H7 (cell line): ENCODE data around the gene GNAS. TPM values are rescaled to one million over a fixed set of nuclear protein-coding genes. Genes with fewer than 3 reads are reported as not detected.

Source experiments
- DNase-seq: peaks from one replicate; pipeline ENCODE4 v3.0.0; 2012
- H3K27me3 ChIP-seq: 2 replicates; pipeline ENCODE4 v1.6.0; 2011; ENCODE audit warnings: mild to moderate bottlenecking, low read length; ENCODE audit not compliant: control insufficient read depth, insufficient read depth
- H3K36me3 ChIP-seq: replicated peaks from 2 replicates; pipeline ENCODE4 v1.5.1; 2011; ENCODE audit warnings: low read length; ENCODE audit not compliant: control insufficient read depth, insufficient read depth
- H3K4me3 ChIP-seq: 2 replicates; pipeline ENCODE4 v1.5.1; 2011; ENCODE audit warnings: low read depth, mild to moderate bottlenecking, control low read depth, low read length, moderate library complexity; ENCODE audit not compliant: insufficient read depth
- total RNA-seq: library from RNA; depleted of rRNA; stranded (reverse); fragments of >200 nt; shearing (Covaris generic); gene quantifications from 2 replicates; pipeline ENCODE4 v1.2.3, GENCODE V29; 2014

GNAS gene
- total RNA-seq, 1 experiment from 2014 or later, result 685 TPM

DNA sequence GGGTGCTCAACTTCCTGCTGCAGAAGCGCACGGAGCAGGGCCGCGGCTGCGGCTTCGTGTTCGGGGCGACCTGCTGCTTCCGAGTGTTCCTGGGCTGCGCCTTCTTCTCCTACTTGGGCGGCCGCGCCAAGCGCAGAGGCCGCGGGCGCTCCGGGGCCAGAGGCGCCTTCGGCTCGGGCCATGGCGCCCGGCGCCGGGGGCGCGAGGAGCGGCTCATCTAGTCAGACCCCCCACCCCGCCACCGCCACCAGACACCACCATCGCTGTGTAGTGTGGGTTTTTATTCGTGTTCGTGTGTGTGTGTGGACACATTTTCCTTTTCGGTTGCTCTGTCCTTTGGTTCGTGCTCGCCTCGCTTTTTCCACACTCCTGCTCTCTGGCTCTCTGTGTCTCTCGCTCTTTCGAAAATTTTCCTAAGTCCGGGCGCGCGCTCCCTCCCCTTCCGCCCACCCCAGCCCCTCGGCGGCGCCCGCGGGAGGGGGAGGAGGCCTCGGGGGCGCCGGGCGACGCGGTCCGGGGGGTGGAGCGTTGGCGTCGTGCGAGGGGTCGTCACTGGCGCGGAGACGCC lies 38.1 kb downstream of the GNAS start:
- Histone ChIP-seq H3K36me3 (no peaks in the 10 kb centered on the region), H3K27me3 (peaks cover 9% of the 10 kb centered on the region), H3K4me3 (peak overlapping the region; percentile 86)
- DNase-seq, result peak; percentile 84

- peak; percentile 94 for DNase-seq
- peak overlapping the region; percentile 86 for H3K4me3 ChIP-seq
- no peaks in the 10 kb centered on the region for H3K36me3 ChIP-seq
- H3K27me3 ChIP-seq, result peaks cover 9% of the 10 kb centered on the region
These were observed 38.7 kb downstream of the GNAS start for GRCh38 chr20:58891086-58891717.

- no peaks in the 10 kb centered on the region for H3K36me3 ChIP-seq
- peak overlapping the region; percentile 69 for H3K4me3 ChIP-seq
- DNase-seq, result peak; percentile 89
- peaks cover 9% of the 10 kb centered on the region for H3K27me3 ChIP-seq
These were observed 39.2 kb downstream of the GNAS start for GRCh38 chr20:58891718-58892140.

DNA sequence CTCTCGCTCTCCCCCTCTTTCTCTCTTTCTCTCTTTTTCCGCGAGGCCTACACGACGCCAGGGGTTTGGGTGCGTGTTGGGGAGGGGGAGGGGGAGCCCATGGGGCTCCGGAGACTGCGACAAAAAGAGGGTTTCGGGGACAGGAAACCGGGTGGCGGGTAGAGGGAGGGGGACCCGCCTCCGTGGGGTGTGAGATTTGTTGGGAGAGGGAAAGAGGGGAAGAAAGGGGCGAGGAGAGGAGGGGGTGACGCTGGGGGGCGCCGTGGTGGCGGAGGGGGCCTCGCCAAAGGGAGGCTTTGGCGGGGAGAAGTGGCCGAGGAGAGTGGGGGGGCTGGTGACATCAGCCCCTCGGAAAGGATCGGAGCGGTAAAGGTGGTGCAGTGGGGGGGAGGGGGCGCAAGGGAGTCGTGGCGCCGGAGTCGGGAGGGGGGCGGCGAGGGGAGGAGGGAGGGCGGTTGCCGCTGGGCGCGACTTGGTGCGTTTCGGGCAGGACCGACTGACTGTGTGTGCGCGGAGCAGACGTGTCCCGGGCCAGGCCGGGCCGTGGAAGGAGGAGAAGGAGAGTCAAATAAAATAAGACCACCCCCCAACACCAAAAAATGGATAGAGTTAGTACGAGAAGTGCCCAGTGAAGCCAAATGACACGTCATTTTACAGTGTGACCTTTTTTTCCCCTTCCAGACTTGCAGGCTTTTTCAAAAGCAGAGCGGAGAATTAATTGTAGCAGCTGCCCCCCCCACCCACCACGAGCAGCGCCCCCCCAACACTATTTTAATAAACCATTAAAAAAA lies 39.8 kb downstream of the GNAS start:
- H3K27me3 ChIP-seq, result peaks cover 9% of the 10 kb centered on the region
- H3K36me3 ChIP-seq, result no peaks in the 10 kb centered on the region
- DNase-seq, result peak; percentile 94
- peak overlapping the region; percentile 69 for H3K4me3 ChIP-seq

- DNase-seq, result no peak
- Histone ChIP-seq H3K4me3 (peak overlapping the region; percentile 69), H3K27me3 (peaks cover 9% of the 10 kb centered on the region), H3K36me3 (no peaks in the 10 kb centered on the region; the same call in 1 of the 2 replicates)
These were observed 40.4 kb downstream of the GNAS start for GRCh38 chr20:58892932-58893224.

GRCh38 chr20:58893355-58894120 lies 41.0 kb downstream of the GNAS start:
- DNase-seq, result no peak

GRCh38 chr20:58894652-58895447 lies 42.3 kb downstream of the GNAS start:
- H3K4me3 ChIP-seq, result no peak overlapping the region
- peaks cover 1% of the 10 kb centered on the region; the same call in 1 of the 2 replicates for H3K36me3 ChIP-seq
- no peak for DNase-seq
- peaks cover 4% of the 10 kb centered on the region for H3K27me3 ChIP-seq

More at GRCh38 chr20:58893355-58894120, 41.0 kb downstream of the GNAS start:
- Histone ChIP-seq H3K27me3 (peaks cover 9% of the 10 kb centered on the region), H3K36me3 (no peaks in the 10 kb centered on the region; the same call in 1 of the 2 replicates), H3K4me3 (0 out of 2 replicates have a peak overlapping the region, but pooled peaks have one; percentile 69)

- Histone ChIP-seq H3K4me3 (no peak overlapping the region), H3K27me3 (no peaks in the 10 kb centered on the region), H3K36me3 (peaks cover 1% of the 10 kb centered on the region; the same call in 1 of the 2 replicates)
- DNase-seq, result peak; percentile 57
These were observed 43.1 kb downstream of the GNAS start for GRCh38 chr20:58895448-58896180.

DNA sequence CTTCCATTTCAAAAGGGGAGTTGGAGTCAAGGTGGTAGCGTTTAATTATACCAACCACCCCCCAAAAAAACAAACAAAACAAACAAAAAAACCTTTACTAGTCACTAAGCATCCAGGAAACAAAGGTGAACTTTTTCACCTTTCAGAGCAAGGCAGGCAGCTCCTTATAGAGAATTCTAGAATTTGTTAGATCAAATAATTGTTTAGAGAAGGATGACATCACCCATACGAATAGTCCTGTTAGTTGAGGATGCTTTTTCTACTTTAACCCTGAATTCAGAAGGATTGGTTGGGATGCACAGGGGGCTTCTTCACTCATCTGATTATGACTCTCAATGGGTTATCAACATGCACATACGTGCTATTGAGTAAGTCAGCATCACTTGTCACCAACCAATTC lies 44.3 kb downstream of the GNAS start:
- Histone ChIP-seq H3K27me3 (no peaks in the 10 kb centered on the region), H3K4me3 (no peak overlapping the region), H3K36me3 (peaks cover 1% of the 10 kb centered on the region; the same call in 1 of the 2 replicates)
- DNase-seq, result no peak

DNA sequence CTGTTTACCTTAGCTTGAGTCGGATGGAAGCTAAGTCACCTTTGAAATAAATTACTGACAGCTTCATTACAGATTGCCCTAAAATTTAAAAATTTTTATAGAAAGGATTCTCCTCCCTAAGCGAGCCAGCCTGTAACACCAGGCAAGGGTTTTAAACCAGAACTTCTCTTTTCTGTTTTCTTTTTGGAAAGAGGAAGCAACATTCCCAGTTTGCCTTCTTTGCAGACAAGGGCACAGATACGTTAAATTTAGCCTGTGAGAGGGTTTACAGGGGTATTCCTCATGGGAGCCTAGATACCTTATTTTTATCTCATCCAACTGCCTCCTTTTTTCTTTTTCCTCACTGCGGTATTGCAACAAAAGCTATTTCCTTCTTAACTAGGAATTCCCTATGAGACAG lies 45.0 kb downstream of the GNAS start:
- DNase-seq, result no peak
- Histone ChIP-seq H3K27me3 (no peaks in the 10 kb centered on the region), H3K4me3 (no peak overlapping the region), H3K36me3 (peaks cover 4% of the 10 kb centered on the region)

DNA sequence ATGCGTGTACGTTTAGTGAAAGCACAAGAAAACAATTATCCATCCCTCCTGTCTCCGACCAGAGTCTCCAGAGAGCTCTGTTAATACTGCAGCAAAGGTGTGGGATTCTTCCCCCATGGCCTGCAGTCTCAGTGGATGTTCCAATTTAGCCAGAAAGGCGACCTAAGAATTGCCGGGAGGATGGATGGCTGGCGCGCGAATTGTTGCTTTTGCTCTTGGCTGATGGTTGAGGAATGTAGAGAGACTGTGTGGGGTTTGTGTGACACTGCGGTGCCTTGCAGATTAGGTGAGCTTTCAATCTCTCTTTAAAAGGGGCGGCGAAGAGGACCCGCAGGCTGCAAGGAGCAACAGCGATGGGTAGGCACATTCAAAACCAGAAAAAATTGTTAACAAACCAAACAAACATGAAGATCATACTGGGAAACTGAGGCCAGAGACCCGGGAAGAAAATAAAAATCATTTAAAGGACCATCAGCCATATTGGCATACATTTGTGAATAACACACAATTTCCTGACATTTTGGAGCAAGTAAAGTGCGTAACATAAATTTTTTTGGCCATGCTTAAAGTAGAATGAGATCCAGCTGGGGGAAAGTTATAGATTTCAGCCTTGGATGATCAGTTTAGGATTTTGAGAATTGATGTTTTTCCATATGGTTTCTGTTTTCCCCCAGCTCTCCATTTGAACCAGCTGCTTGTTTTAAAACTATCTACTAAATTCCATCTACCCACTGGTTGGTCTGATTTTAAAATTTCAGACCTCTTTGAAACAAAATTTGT lies 46.3 kb downstream of the GNAS start:
- DNase-seq, result no peak
- Histone ChIP-seq H3K36me3 (peaks cover 11% of the 10 kb centered on the region), H3K27me3 (no peaks in the 10 kb centered on the region), H3K4me3 (no peak overlapping the region)

- Histone ChIP-seq H3K27me3 (no peaks in the 10 kb centered on the region), H3K4me3 (no peak overlapping the region), H3K36me3 (peaks cover 14% of the 10 kb centered on the region)
- no peak for DNase-seq
These were observed 47.0 kb downstream of the GNAS start for GRCh38 chr20:58899512-58899911.

GRCh38 chr20:58900397-58900796 lies 47.9 kb downstream of the GNAS start:
- DNase-seq, result no peak
- Histone ChIP-seq H3K4me3 (no peak overlapping the region), H3K27me3 (no peaks in the 10 kb centered on the region), H3K36me3 (peaks cover 20% of the 10 kb centered on the region)
